Measurements from ENCODE around the gene OR51B2. TPM values are rescaled to one million over a fixed set of nuclear protein-coding genes. Genes with fewer than 3 reads are reported as not detected.
"Not testable (repeated sequence)": the region's sequence is repeated elsewhere in the genome, so short reads cannot be mapped to it uniquely, and the experiment has no call there.

OR51B2 gene
- total RNA-seq, 1 donor from 2014 or later, result not detected

DNA sequence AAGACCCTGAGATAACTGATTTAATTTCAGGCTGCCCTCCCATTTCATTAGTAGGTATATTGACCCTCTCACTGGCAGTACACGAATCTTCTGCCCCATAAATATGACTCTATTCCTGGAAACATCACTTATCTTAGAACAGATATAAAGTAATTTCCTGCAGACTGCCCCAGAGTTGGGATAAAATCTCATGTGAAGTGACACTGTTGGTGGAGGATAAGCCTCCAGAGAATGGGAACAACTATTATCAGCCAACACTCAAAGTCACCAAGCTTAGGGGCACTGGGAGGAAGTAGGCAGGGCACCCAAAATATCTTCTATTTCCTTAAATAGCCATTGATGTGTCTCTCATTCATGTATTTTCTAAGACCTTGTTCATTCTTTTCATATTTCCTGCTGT lies 11.1 kb upstream of the OR51B2 start:
- H3K4me1 ChIP-seq, result no peaks in the 10 kb centered on the region
- intact Hi-C loops (cut with DNase I), result no loop called here
- H3K27me3 ChIP-seq (ENCODE audit: low read depth), result no peaks in the 10 kb centered on the region
- H3K4me3 ChIP-seq, result no peak overlapping the region
- TF ChIP-seq, protein P1, sequence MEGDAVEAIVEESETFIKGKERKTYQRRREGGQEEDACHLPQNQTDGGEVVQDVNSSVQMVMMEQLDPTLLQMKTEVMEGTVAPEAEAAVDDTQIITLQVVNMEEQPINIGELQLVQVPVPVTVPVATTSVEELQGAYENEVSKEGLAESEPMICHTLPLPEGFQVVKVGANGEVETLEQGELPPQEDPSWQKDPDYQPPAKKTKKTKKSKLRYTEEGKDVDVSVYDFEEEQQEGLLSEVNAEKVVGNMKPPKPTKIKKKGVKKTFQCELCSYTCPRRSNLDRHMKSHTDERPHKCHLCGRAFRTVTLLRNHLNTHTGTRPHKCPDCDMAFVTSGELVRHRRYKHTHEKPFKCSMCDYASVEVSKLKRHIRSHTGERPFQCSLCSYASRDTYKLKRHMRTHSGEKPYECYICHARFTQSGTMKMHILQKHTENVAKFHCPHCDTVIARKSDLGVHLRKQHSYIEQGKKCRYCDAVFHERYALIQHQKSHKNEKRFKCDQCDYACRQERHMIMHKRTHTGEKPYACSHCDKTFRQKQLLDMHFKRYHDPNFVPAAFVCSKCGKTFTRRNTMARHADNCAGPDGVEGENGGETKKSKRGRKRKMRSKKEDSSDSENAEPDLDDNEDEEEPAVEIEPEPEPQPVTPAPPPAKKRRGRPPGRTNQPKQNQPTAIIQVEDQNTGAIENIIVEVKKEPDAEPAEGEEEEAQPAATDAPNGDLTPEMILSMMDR (IDR thresholded peaks at IDR 0.05), result no peak
- H3K9me3 ChIP-seq, result no peaks in the 10 kb centered on the region
- H3K27ac ChIP-seq, result no peak overlapping the region
- no peak for ATAC-seq
- no peak for DNase-seq
- H3K36me3 ChIP-seq, result no peaks in the 10 kb centered on the region

DNA sequence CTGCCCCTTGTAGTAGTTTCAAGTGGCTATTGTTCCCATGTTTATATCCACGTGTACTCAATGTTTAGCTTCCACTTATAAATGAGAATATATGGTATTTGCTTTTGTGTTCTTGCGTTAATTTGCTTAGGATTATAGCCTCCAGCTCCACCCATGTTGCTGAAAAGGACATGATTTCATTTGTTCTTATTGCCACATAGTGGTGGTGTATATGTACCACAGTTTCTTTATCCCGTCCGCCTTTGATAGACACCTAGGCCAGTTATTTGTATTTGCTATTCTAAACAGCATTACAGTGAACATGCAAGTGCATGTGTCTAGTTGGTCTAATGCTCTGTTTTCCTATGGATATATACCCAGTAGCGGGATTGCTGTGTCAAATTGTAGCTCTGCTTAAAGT lies 6.8 kb downstream of the OR51B2 start:
- ATAC-seq (no peak), DNase-seq (no peak)
- H3K27me3 ChIP-seq (ENCODE audit: low read depth), result no peaks in the 10 kb centered on the region
- intact Hi-C loops (cut with DNase I), result no loop called here
- no peaks in the 10 kb centered on the region for H3K36me3 ChIP-seq
- no peak overlapping the region for H3K27ac ChIP-seq
- TF ChIP-seq, protein P1 (IDR thresholded peaks at IDR 0.05), result no peak
- H3K4me3 ChIP-seq, result no peak overlapping the region
- no peaks in the 10 kb centered on the region for H3K4me1 ChIP-seq
- no peaks in the 10 kb centered on the region for H3K9me3 ChIP-seq

DNA sequence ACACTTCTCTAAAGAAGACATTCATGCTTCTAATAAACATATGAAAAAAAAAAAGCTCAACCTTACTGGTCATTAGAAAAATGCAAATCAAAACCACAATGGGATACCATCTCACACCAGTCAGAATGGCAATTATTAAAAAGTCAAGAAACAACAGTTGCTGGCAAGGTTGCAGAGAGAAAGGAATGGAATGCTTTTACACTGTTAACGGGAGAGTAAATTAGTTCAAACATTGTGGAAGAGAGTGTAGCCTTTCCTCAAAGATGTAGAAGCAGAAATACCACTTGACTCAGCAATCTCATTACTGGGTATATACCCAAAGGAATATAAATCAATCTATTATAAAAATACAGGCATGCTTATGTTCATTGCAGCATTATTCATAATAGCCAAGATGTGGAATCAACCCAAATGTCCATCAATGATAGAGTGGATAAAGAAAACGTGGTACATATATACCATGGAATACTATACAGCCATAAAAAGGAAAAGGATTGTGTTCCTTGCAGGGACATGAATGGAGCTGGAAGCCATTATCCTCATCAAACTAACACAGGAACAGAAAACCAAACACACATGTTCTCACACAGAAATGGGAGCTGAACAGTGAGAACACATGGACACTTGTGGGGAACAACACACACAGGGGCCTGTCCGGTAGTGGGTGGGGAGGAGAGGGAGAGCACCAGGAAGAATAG lies 10.6 kb downstream of the OR51B2 start:
- H3K36me3 ChIP-seq; DNase-seq; H3K4me3 ChIP-seq; H3K9me3 ChIP-seq; intact Hi-C loops (cut with DNase I); H3K4me1 ChIP-seq; H3K27ac ChIP-seq; ATAC-seq; H3K27me3 ChIP-seq (ENCODE audit: low read depth): not testable (repeated sequence)

DNA sequence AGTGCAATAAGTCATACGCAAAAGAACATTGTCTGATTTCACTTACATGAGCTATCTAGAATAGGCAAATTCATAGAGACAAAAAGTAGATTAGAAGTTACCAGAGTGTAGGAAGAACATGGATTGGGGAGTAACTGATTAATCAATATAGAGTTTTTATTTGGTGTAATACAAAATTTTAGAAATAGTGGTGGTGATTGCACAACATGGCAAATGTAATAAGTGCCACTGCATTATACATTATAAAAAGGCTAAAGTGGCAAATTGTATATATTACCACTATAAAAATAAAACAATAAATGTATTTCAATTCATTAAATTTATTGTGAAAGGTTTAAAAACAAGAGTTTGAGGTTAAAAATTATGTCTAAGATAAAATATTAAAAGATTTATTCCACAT lies 13.7 kb downstream of the OR51B2 start:
- Histone ChIP-seq H3K27me3 (ENCODE audit: low read depth) (no peaks in the 10 kb centered on the region), H3K27ac (no peak overlapping the region), H3K9me3 (no peaks in the 10 kb centered on the region), H3K4me1 (no peaks in the 10 kb centered on the region), H3K4me3 (no peak overlapping the region), H3K36me3 (no peaks in the 10 kb centered on the region)
- TF ChIP-seq, protein P1 (IDR thresholded peaks at IDR 0.05), result no peak
- ATAC-seq (no peak), DNase-seq (no peak)
- intact Hi-C loops (cut with DNase I), result no loop called here

DNA sequence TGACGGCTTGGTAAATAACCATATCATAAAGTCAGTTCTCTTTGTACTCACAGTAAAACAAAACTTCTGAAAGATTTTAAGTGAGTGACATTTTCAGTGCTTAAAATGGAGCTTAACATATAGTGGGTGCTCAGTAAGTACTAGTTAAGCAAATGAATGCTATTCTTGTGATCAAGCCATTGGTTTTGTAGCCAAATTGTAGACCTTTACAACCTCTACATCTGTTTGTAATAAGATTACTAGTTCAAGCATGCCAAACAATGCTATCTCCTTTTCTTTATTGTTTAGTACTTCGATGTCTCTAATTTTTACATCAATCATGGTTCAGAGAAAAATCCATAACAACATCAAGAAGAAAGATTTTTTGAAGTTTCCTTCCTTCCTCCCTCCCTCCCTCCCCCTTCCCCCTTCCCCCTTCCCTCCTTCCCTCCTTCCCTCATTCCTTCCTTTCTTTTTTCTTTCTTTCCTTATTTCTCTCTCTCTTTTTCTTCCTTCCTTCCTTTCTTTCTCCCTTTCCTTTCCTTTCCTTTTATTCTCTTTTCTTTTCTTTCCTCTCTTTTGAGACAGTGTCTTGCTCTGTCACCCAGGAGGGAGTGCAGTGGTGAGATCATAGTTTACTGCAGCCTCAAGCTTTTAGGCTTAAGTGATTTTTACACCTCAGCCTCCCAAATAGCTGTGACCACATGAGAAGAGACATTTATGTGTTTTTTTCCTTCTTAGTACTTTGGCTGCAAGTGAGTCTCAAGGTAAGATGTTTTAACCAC lies 16.7 kb downstream of the OR51B2 start:
- ATAC-seq, result no peak
- no peak overlapping the region for H3K27ac ChIP-seq
- no peaks in the 10 kb centered on the region for H3K9me3 ChIP-seq
- DNase-seq, result no peak
- H3K4me1 ChIP-seq, result no peaks in the 10 kb centered on the region
- intact Hi-C loops (cut with DNase I), result no loop called here
- no peak overlapping the region for H3K4me3 ChIP-seq
- H3K36me3 ChIP-seq, result no peaks in the 10 kb centered on the region
- H3K27me3 ChIP-seq (ENCODE audit: low read depth), result no peaks in the 10 kb centered on the region
- TF ChIP-seq, protein P1 (IDR thresholded peaks at IDR 0.05), result no peak

DNA sequence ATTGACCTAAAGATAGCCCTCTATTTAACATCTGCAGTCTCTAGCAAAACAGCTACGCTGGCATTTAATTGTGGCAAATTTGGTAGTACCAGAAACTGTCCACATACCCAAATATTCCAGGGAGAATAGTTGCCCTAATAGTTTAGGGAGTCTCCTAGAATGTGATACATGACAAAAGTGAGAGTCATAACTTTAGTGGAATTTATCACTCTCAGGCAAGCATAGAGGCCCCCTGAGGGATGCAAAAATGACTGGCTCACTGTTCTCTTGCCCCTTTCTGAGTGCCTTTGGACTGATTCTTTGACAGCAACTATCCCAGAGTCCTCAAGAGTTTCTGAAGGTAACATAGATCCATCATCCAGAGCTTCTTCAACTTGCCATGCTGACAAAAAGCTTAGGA lies 20.1 kb downstream of the OR51B2 start:
- Histone ChIP-seq H3K4me1 (no peaks in the 10 kb centered on the region), H3K36me3 (no peaks in the 10 kb centered on the region), H3K9me3 (no peaks in the 10 kb centered on the region), H3K27me3 (ENCODE audit: low read depth) (no peaks in the 10 kb centered on the region), H3K27ac (no peak overlapping the region), H3K4me3 (no peak overlapping the region)
- DNase-seq, result no peak
- TF ChIP-seq, protein P1 (IDR thresholded peaks at IDR 0.05), result no peak
- ATAC-seq, result no peak
- intact Hi-C loops (cut with DNase I), result no loop called here

All from lower lobe of right lung (tissue), 2 donors.